Fibroblast of the conjunctiva (primary cell): ENCODE results near the gene ITPR3.

ENCODE experiments used
- DNase-seq: peaks from one replicate; pipeline ENCODE4 v3.0.0-alpha.2; 2010; ENCODE audit warnings: low read depth

The ITPR3 gene

GRCh38 chr6:33620856-33621710 lies at the start of gene ITPR3:
ITPR3 (plus strand) TSS chr6:33621322; CDS start chr6:33621603, 281 bp downstream.
- no peak for DNase-seq

- no peak for DNase-seq
These were observed 49.3 kb upstream of the ITPR3 start for GRCh38 chr6:33571637-33572316.

- DNase-seq = no peak
These were observed 45.9 kb upstream of the ITPR3 start for GRCh38 chr6:33575211-33575610.

- no peak for DNase-seq
These were observed 44.5 kb upstream of the ITPR3 start for GRCh38 chr6:33576668-33577067.

GRCh38 chr6:33577106-33577535 lies 44.0 kb upstream of the ITPR3 start:
- no peak for DNase-seq

- no peak for DNase-seq
These were observed 43.4 kb upstream of the ITPR3 start for GRCh38 chr6:33577718-33578117.

- DNase-seq = no peak
These were observed 43.0 kb upstream of the ITPR3 start for GRCh38 chr6:33578164-33578563.

GRCh38 chr6:33578588-33579011 lies 42.5 kb upstream of the ITPR3 start:
- DNase-seq = no peak

- peak; percentile 80 for DNase-seq
These were observed 41.1 kb upstream of the ITPR3 start, which contains the start of gene BAK1 for GRCh38 chr6:33579828-33580714. BAK1 (minus strand) TSS chr6:33580276; CDS start chr6:33577604, 2,672 bp downstream.

- no peak for DNase-seq
These were observed 39.9 kb upstream of the ITPR3 start for GRCh38 chr6:33581186-33581585.

GRCh38 chr6:33583591-33584155 lies 37.4 kb upstream of the ITPR3 start:
- no peak for DNase-seq

- DNase-seq = no peak
These were observed 36.3 kb upstream of the ITPR3 start for GRCh38 chr6:33584700-33585402.

- DNase-seq = peak; percentile 49
These were observed 35.6 kb upstream of the ITPR3 start for GRCh38 chr6:33585403-33586107.

- DNase-seq = no peak
These were observed 34.9 kb upstream of the ITPR3 start for GRCh38 chr6:33586108-33586640.

- no peak for DNase-seq
These were observed 33.6 kb upstream of the ITPR3 start for GRCh38 chr6:33587529-33587928.

GRCh38 chr6:33588894-33589293 lies 32.2 kb upstream of the ITPR3 start:
- DNase-seq = no peak

- no peak for DNase-seq
These were observed 31.8 kb upstream of the ITPR3 start for GRCh38 chr6:33589392-33589730.

GRCh38 chr6:33589731-33590530 lies 31.2 kb upstream of the ITPR3 start:
- peak; percentile 60 for DNase-seq

GRCh38 chr6:33590531-33591198 lies 30.5 kb upstream of the ITPR3 start:
- DNase-seq = no peak
